Right atrium auricular region (tissue), 2 donors: ENCODE results near the gene NDUFS6. TPM values are rescaled to one million over a fixed set of nuclear protein-coding genes. Genes with fewer than 3 reads are reported as not detected.

ENCODE experiments used
- DNase-seq: peaks from one replicate; pipeline ENCODE4 v3.0.0-alpha.2; 2019; ENCODE audit warnings: low spot score
- H3K27ac ChIP-seq, 2 donors: fragments of 200-600 bp; sonication (generic); 1 replicate in 1 of 2; 2 replicates in 1 of 2; pipeline ENCODE4 v1.5.1; 2016 to 2019
- H3K27me3 ChIP-seq, 2 donors: fragments of 200-600 bp; sonication (generic); one replicate each; pipeline versions ENCODE4 v1.5.1 to v1.6.0; 2017 to 2019
- H3K36me3 ChIP-seq: fragments of 200-600 bp; sonication (generic); one replicate; pipeline ENCODE4 v1.5.1; 2016
- H3K4me1 ChIP-seq, 2 donors: fragments of 200-600 bp; sonication (generic); one replicate each; pipeline versions ENCODE4 v1.5.1 to v1.6.0; 2017 to 2019
- H3K4me3 ChIP-seq, 2 donors: fragments of 200-600 bp; sonication (generic); 1 replicate in 1 of 2; 2 replicates in 1 of 2; pipeline ENCODE4 v1.5.1; 2017 to 2019; ENCODE audit warnings: mild to moderate bottlenecking in 1 of 2, moderate library complexity in 1 of 2
- H3K9me3 ChIP-seq, 2 donors: fragments of 200-600 bp; sonication (generic); one replicate each; pipeline ENCODE4 v1.5.1; 2019
- total RNA-seq, 2 donors: library from RNA; depleted of rRNA; stranded (reverse); fragments of >200 nt; gene quantifications; one replicate each; pipeline ENCODE4 v1.1.0, GENCODE V29; 2016
- TF ChIP-seq, protein P1 (sequence below), 2 donors: fragments of 200-600 bp; sonication (generic); IDR thresholded peaks; one replicate each; pipeline ENCODE4 v1.5.1; 2019; ENCODE audit warnings: antibody characterized with exemption in 2 of 2

The NDUFS6 gene
- total RNA-seq, 2 donors from 2014 or later: 130 to 135 TPM

DNA sequence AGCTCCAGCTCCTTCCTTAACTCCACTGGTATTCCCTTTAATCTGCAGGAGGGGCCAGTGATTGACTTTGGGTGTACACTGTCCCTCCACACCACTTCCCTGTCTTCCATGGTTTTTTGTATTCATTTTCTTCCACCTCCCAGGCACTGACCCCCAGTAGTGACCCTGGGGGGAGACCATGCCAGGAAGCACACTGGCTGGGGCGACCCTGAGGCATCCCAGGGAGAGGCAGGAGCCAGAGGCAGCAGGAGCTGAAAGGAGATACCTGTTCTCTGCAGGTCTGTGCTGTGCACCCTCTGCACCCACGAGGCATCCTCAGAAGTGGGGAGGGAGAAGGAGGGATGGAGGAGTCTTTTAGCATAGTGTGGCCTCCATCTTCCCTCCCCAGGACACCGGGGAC lies 53.9 kb downstream of the NDUFS6 start:
- H3K9me3 ChIP-seq: no peaks in the 10 kb centered on the region
- H3K36me3 ChIP-seq: no peaks in the 10 kb centered on the region
- TF ChIP-seq, protein P1, sequence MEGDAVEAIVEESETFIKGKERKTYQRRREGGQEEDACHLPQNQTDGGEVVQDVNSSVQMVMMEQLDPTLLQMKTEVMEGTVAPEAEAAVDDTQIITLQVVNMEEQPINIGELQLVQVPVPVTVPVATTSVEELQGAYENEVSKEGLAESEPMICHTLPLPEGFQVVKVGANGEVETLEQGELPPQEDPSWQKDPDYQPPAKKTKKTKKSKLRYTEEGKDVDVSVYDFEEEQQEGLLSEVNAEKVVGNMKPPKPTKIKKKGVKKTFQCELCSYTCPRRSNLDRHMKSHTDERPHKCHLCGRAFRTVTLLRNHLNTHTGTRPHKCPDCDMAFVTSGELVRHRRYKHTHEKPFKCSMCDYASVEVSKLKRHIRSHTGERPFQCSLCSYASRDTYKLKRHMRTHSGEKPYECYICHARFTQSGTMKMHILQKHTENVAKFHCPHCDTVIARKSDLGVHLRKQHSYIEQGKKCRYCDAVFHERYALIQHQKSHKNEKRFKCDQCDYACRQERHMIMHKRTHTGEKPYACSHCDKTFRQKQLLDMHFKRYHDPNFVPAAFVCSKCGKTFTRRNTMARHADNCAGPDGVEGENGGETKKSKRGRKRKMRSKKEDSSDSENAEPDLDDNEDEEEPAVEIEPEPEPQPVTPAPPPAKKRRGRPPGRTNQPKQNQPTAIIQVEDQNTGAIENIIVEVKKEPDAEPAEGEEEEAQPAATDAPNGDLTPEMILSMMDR (IDR thresholded peaks at IDR 0.05): no peak
- peaks cover 0 to 4% of the 10 kb centered on the region in 2 donors for H3K27me3 ChIP-seq
- no peak for DNase-seq
- H3K4me1 ChIP-seq: no peaks in the 10 kb centered on the region
- H3K27ac ChIP-seq: no peak overlapping the region
- no peak overlapping the region for H3K4me3 ChIP-seq

- TF ChIP-seq, protein P1 (IDR thresholded peaks at IDR 0.05): no peak
- H3K4me3 ChIP-seq: no peak overlapping the region
- H3K4me1 ChIP-seq: no peaks in the 10 kb centered on the region
- H3K27me3 ChIP-seq: peaks cover 0 to 4% of the 10 kb centered on the region in 2 donors
- H3K27ac ChIP-seq: no peak overlapping the region
- no peaks in the 10 kb centered on the region for H3K36me3 ChIP-seq
- DNase-seq: no peak
- no peaks in the 10 kb centered on the region for H3K9me3 ChIP-seq
Measured at GRCh38 chr5:1855596-1855995, 54.4 kb downstream of the NDUFS6 start.

DNA sequence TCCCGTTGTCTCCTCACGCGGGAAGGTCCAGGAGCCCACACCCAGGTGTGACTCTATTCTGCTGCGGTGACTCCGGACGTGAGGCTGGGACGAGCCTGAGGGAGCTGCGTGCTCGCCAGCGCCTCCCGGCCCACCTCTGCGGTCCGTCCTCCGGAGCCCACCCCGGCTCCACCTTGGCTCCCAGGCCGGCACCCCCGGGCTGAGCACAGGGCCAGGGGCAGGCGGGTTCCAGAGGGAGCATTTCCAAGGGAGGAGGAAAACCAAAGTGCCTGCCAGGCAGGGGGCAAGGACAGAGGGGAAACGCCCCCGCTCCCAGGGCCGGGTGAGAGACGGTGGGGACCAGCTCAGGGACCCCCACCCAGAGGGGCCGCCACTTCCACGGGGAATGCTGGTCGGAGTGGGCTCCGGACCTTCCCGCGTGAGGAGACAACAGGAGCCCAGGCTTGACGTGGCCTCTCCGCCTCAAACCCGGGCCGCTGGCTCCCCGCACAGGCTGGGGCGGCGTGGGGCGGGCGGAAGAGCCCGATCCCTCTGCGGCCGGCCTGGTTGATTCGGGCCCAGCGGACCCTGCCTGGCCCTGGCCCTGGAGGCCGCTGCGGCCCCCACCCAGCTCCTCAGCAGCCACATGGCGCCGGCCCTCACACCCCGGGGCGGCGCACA lies 55.5 kb downstream of the NDUFS6 start:
- Histone ChIP-seq H3K4me3 (peak overlapping the region in 1 of 2 donors; percentile 34), H3K9me3 (no peaks in the 10 kb centered on the region), H3K36me3 (no peaks in the 10 kb centered on the region), H3K4me1 (no peaks in the 10 kb centered on the region), H3K27me3 (peaks cover 0 to 4% of the 10 kb centered on the region in 2 donors), H3K27ac (no peak overlapping the region)
- DNase-seq: no peak
- TF ChIP-seq, protein P1 (IDR thresholded peaks at IDR 0.05): no peak

DNA sequence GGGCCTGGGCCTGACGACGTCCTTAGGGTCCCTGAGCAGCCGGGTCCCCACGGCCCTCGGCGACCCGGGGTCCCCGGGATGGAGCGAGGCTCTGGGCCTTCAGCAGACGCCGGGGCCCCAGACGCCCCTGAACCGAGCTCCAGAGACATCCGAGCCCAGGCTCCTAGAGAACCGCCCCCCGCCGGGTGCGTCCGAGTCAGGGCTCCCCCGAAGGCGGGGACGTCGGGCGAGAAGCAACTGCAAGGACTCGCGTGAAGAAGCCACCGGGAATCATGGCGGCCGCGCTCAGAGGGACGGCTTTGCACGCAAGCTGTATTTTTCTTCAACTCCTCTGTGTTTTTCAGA lies 56.0 kb downstream of the NDUFS6 start:
- H3K27me3 ChIP-seq: peaks cover 0 to 4% of the 10 kb centered on the region in 2 donors

GRCh38 chr5:1858436-1858835 lies 57.2 kb downstream of the NDUFS6 start:
- H3K27me3 ChIP-seq: peaks cover 0 to 4% of the 10 kb centered on the region in 2 donors

More for the DNA sequence above, 56.0 kb downstream of the NDUFS6 start:
- Histone ChIP-seq H3K36me3 (no peaks in the 10 kb centered on the region), H3K27ac (no peak overlapping the region), H3K9me3 (no peaks in the 10 kb centered on the region), H3K4me1 (no peaks in the 10 kb centered on the region), H3K4me3 (no peak overlapping the region)
- DNase-seq: no peak
- TF ChIP-seq, protein P1 (IDR thresholded peaks at IDR 0.05): no peak

More at GRCh38 chr5:1858436-1858835, 57.2 kb downstream of the NDUFS6 start:
- Histone ChIP-seq H3K36me3 (no peaks in the 10 kb centered on the region), H3K9me3 (no peaks in the 10 kb centered on the region), H3K27ac (no peak overlapping the region), H3K4me1 (no peaks in the 10 kb centered on the region), H3K4me3 (no peak overlapping the region)
- DNase-seq: no peak
- TF ChIP-seq, protein P1 (IDR thresholded peaks at IDR 0.05): no peak
